GM21619 (cell line): Measurements from ENCODE around the gene RELN.
"Not testable (repeated sequence)": the region's sequence is repeated elsewhere in the genome, so short reads cannot be mapped to it uniquely, and the experiment has no call there.

Source experiments
- ATAC-seq: cut with Tn5 transposase; IDR thresholded peaks from one replicate; pipeline ENCODE4 v1.9.1; 2021; ENCODE audit not compliant: unreplicated experiment

RELN gene

GRCh38 chr7:103795107-103795506, 194.4 kb downstream of the RELN start:
- ATAC-seq = no peak

GRCh38 chr7:103794424-103794823, 195.0 kb downstream of the RELN start:
- ATAC-seq = no peak

- no peak for ATAC-seq
Observed at GRCh38 chr7:103793614-103794013, 195.8 kb downstream of the RELN start.

GRCh38 chr7:103791894-103792293, 197.6 kb downstream of the RELN start:
- ATAC-seq = no peak

- ATAC-seq = not testable (repeated sequence)
Observed at GRCh38 chr7:103787041-103787440, 202.4 kb downstream of the RELN start.

GRCh38 chr7:103784646-103785286, 204.7 kb downstream of the RELN start:
- no peak for ATAC-seq

- no peak for ATAC-seq
Observed at GRCh38 chr7:103781409-103781808, 208.0 kb downstream of the RELN start.

- not testable (repeated sequence) for ATAC-seq
Observed at GRCh38 chr7:103780561-103780960, 208.9 kb downstream of the RELN start.

- ATAC-seq = no peak
Observed at GRCh38 chr7:103777440-103777839, 212.0 kb downstream of the RELN start.

GRCh38 chr7:103773726-103774125, 215.7 kb downstream of the RELN start:
- ATAC-seq = no peak

GRCh38 chr7:103772171-103772773, 217.2 kb downstream of the RELN start:
- ATAC-seq = no peak

- ATAC-seq = no peak
Observed at GRCh38 chr7:103771294-103771693, 218.2 kb downstream of the RELN start.

GRCh38 chr7:103766660-103767059, 222.8 kb downstream of the RELN start:
- ATAC-seq = no peak

- ATAC-seq = no peak
Observed at GRCh38 chr7:103765901-103766300, 223.6 kb downstream of the RELN start.

GRCh38 chr7:103764901-103765300, 224.6 kb downstream of the RELN start:
- ATAC-seq = no peak

- no peak for ATAC-seq
Observed at GRCh38 chr7:103762877-103763276, 226.6 kb downstream of the RELN start.

- ATAC-seq = no peak
Observed at GRCh38 chr7:103762065-103762760, 227.2 kb downstream of the RELN start.

GRCh38 chr7:103752995-103753394, 236.5 kb downstream of the RELN start:
- ATAC-seq = no peak

- ATAC-seq = no peak
Observed at GRCh38 chr7:103751311-103751880, 238.1 kb downstream of the RELN start.

GRCh38 chr7:103748680-103749079, 240.8 kb downstream of the RELN start:
- ATAC-seq = no peak

- ATAC-seq = no peak
Observed at GRCh38 chr7:103735377-103735776, 254.1 kb downstream of the RELN start.

- ATAC-seq = no peak
Observed at GRCh38 chr7:103731169-103731568, 258.3 kb downstream of the RELN start.
